ENCODE measurements around the gene NKAPL.
"Not testable (repeated sequence)": the region's sequence is repeated elsewhere in the genome, so short reads cannot be mapped to it uniquely, and the experiment has no call there.

The NKAPL gene

DNA sequence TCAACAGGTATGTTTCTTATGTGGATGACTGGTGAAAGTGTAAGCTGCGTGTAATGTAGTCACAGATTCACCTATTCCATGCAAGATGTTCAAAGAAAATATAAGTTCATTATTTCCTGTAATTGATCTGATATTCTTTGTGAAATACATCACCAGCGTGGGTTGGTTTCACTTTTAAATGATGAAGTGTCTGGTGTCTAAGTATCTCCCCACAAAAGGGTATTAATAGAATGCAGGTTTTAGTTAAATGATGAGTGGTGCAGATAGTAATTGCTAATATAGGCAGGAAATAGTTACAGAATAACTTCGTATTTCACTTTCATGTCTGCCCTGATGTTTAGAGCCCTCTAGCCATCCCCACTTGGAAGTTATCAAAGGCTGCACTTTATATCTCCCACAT lies 44.5 kb downstream of the NKAPL start:
- DNase-seq = no peak

DNA sequence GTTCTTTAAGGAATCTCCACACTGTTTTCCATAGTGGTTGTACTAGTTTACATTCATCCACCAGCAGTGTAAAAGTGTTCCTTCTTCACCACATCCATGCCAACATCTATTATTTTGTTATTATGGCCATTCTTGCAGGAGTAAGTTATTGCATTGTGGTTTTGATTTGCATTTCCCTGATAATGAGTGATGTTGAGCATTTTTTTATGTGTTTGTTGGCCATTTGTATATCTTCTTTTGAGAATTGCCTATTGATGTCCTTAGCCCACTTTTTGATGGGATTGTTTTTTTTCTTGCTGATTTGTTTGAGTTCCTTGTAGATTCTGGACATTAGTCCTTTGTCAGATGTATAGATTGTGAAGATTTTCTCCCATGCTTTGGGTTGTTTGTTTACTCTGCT lies 47.3 kb downstream of the NKAPL start:
- not testable (repeated sequence) for DNase-seq

Measured in central memory CD4-positive, alpha-beta T cell (primary cell).